OCI-LY1 (cell line): Measurements from ENCODE around the gene CDH22.

Experiments
- H2AFZ ChIP-seq: fragments of 200-600 bp; sonication (generic), shearing (Covaris generic); 2 replicates; pipeline ENCODE4 v1.6.0; 2014; ENCODE audit warnings: antibody characterized with exemption, mild to moderate bottlenecking, low read length
- H3F3A ChIP-seq: fragments of 200-600 bp; sonication (generic), shearing (Covaris generic); 2 replicates; pipeline ENCODE4 v1.6.0; 2014; ENCODE audit warnings: mild to moderate bottlenecking, antibody characterized with exemption, low read length, moderate library complexity; ENCODE audit not compliant: insufficient read depth
- H3K27ac ChIP-seq: fragments of 200-600 bp; sonication (generic); 2 replicates; pipeline ENCODE4 v1.5.1; 2014; ENCODE audit warnings: low read length, mixed run types, mild to moderate bottlenecking, low read depth; ENCODE audit not compliant: poor library complexity, severe bottlenecking
- H3K27me3 ChIP-seq: fragments of 200-600 bp; sonication (generic); 2 replicates; pipeline ENCODE4 v1.6.0; 2014; ENCODE audit warnings: antibody characterized with exemption, mild to moderate bottlenecking, low read length, moderate library complexity; ENCODE audit not compliant: insufficient read depth
- H3K36me3 ChIP-seq: fragments of 200-600 bp; sonication (generic); 2 replicates; pipeline ENCODE4 v1.6.1; 2014; ENCODE audit warnings: mild to moderate bottlenecking, antibody characterized with exemption, low read length, moderate library complexity, mixed read lengths; ENCODE audit not compliant: insufficient read depth
- H3K4me1 ChIP-seq: fragments of 200-600 bp; sonication (generic); 2 replicates; pipeline ENCODE4 v1.5.1; 2014; ENCODE audit warnings: mild to moderate bottlenecking, low read length, moderate library complexity; ENCODE audit not compliant: insufficient read depth, severe bottlenecking
- H3K4me2 ChIP-seq: fragments of 200-600 bp; sonication (generic), shearing (Covaris generic); 2 replicates; pipeline ENCODE4 v1.6.1; 2014; ENCODE audit warnings: low read length
- H3K4me3 ChIP-seq: fragments of 200-600 bp; sonication (generic); 2 replicates; pipeline ENCODE4 v1.5.1; 2014; ENCODE audit warnings: low read length, low read depth, mild to moderate bottlenecking, mixed read lengths; ENCODE audit not compliant: poor library complexity, severe bottlenecking
- H3K79me2 ChIP-seq: fragments of 200-600 bp; shearing (Covaris generic); 2 replicates; pipeline ENCODE4 v1.6.1; 2016; ENCODE audit warnings: mixed run types, low read length, mixed read lengths; ENCODE audit not compliant: insufficient read depth
- H3K9ac ChIP-seq: fragments of 200-600 bp; sonication (generic), shearing (Covaris generic); 2 replicates; pipeline ENCODE4 v1.6.1; 2014; ENCODE audit warnings: mild to moderate bottlenecking, low read length, mixed read lengths
- H3K9me2 ChIP-seq: fragments of 200-600 bp; sonication (generic), shearing (Covaris generic); 2 replicates; pipeline ENCODE4 v1.6.1; 2014; ENCODE audit warnings: low read depth, mild to moderate bottlenecking, low read length, mixed read lengths
- H3K9me3 ChIP-seq: fragments of 200-600 bp; shearing (Covaris generic); 2 replicates; pipeline ENCODE4 v1.6.1; 2014; ENCODE audit warnings: low read length, mixed read lengths
- H4K20me1 ChIP-seq: fragments of 200-600 bp; sonication (generic), shearing (Covaris generic); 2 replicates; pipeline ENCODE4 v1.6.0; 2016; ENCODE audit warnings: mild to moderate bottlenecking, low read length; ENCODE audit not compliant: insufficient read depth
- CTCF ChIP-seq: fragments of 200-600 bp; sonication (generic), shearing (Covaris generic); IDR thresholded peaks from 2 replicates; pipeline ENCODE4 v1.5.1; 2017; ENCODE audit warnings: mild to moderate bottlenecking, antibody characterized with exemption, low read length, moderate library complexity, mixed read lengths
- EZH2 ChIP-seq: fragments of 200-600 bp; sonication (generic), shearing (Covaris generic); IDR thresholded peaks from 2 replicates; pipeline ENCODE4 v1.8.0; 2017; ENCODE audit warnings: borderline replicate concordance, mixed run types, mild to moderate bottlenecking, antibody characterized with exemption, low read length, moderate library complexity, mixed read lengths

CDH22 gene

GRCh38 chr20:46167080-46167479 lies 141.2 kb downstream of the CDH22 start:
- no peaks in the 10 kb centered on the region for H3K79me2 ChIP-seq
- TF ChIP-seq EZH2 (no peak), CTCF (no peak)
- no peak overlapping the region for H3K9ac ChIP-seq
- no peak overlapping the region for H3K4me3 ChIP-seq
- H3K36me3 ChIP-seq = no peaks in the 10 kb centered on the region
- H3K27me3 ChIP-seq = 0 out of 2 replicates have a peak, but pooled peaks cover 6% of the 10 kb centered on the region
- no peaks in the 10 kb centered on the region for H3K9me2 ChIP-seq
- no peaks in the 10 kb centered on the region for H3F3A ChIP-seq
- H3K27ac ChIP-seq = no peak overlapping the region
- no peaks in the 10 kb centered on the region for H3K9me3 ChIP-seq
- H3K4me1 ChIP-seq = no peaks in the 10 kb centered on the region
- no peak overlapping the region for H3K4me2 ChIP-seq
- H2AFZ ChIP-seq = no peak overlapping the region
- H4K20me1 ChIP-seq = no peaks in the 10 kb centered on the region

GRCh38 chr20:46164254-46164653 lies 144.0 kb downstream of the CDH22 start:
- Histone ChIP-seq H3K27ac (no peak overlapping the region), H3K9me2 (no peaks in the 10 kb centered on the region), H3K4me1 (no peaks in the 10 kb centered on the region), H3K4me3 (no peak overlapping the region), H3K27me3 (0 out of 2 replicates have a peak, but pooled peaks cover 6% of the 10 kb centered on the region), H3K9ac (no peak overlapping the region), H3K79me2 (no peaks in the 10 kb centered on the region), H3K36me3 (no peaks in the 10 kb centered on the region), H4K20me1 (no peaks in the 10 kb centered on the region), H3F3A (no peaks in the 10 kb centered on the region), H3K9me3 (no peaks in the 10 kb centered on the region), H2AFZ (no peak overlapping the region), H3K4me2 (no peak overlapping the region)
- TF ChIP-seq CTCF = no peak
- no peak for TF ChIP-seq EZH2

GRCh38 chr20:46161921-46162320 lies 146.4 kb downstream of the CDH22 start:
- no peak for TF ChIP-seq EZH2
- TF ChIP-seq CTCF = no peak
- Histone ChIP-seq H3F3A (no peaks in the 10 kb centered on the region), H3K27me3 (peaks cover 11% of the 10 kb centered on the region; the same call in 1 of the 2 replicates), H3K9me3 (no peaks in the 10 kb centered on the region), H4K20me1 (no peaks in the 10 kb centered on the region), H3K4me2 (no peak overlapping the region), H3K4me3 (no peak overlapping the region), H3K79me2 (no peaks in the 10 kb centered on the region), H2AFZ (no peak overlapping the region), H3K4me1 (no peaks in the 10 kb centered on the region), H3K27ac (no peak overlapping the region), H3K36me3 (no peaks in the 10 kb centered on the region), H3K9me2 (no peaks in the 10 kb centered on the region), H3K9ac (no peak overlapping the region)
